ENCODE measurements around the gene ZNF804A.

The ZNF804A gene

DNA sequence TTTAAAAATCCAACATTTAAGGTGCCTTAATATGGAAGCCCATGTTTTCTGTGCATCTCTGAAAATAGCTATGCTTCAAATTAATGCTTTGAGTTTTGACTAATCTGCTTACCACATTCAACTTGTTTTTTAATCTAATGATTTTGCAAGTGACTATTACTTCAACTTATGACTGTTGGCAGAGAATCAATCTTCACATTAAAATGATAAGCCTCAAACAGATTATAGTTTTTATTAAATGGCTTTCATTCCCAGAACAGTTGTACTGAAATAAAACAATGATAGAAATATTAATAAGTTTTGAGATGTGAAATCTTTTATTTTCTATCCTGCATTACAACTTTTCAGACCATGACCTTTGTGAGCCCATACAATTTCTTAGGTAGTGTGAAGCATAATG is 347.5 kb downstream of the ZNF804A start:
- DNase-seq (ENCODE audit: low spot score), result no peak

DNA sequence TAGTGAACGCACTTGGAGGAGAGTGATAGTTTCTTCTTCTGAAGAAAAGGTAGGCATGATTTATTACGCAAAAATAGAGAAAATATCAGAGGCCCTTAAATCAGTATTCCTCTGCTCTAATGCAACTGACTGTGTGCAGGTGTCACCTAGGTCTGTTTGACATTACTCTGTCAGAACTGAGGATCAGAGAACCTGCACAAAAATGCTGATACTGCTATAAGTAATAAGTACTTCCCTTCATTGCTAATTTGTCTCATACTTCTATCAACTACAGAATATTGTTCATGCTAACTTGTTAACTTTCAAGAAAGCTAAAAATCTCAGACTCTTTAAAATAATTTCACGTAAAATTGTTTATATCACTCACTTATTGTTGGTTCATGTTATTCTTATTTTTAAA is 358.5 kb downstream of the ZNF804A start:
- DNase-seq (ENCODE audit: low spot score), result no peak

DNA sequence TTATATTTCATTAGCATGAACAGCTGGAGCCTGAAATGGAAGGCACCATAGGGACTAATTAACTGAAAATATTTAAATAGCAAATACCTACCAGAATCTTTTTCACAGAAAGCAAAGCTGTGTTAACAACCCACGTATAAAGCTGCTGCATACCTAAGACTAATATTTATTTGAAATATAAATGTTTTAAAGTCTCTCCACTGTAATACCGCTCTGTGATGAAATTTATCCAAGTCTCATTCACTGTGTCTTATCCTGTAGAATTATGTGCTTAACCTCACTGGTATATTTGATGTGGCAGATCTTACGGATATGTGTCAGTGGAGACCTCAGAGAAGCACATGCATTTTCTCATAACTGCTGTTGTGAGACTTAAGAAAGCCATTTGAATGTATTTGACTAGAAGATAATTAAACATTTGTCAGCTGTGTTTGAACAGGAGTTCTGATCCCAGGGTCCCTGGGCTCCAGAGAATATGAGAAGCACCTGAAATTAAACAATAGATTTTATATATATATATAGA is 373.3 kb downstream of the ZNF804A start:
- DNase-seq (ENCODE audit: low spot score), result no peak
